ENCODE data around the gene DUOXA2. TPM values are rescaled to one million over a fixed set of nuclear protein-coding genes. Genes with fewer than 3 reads are reported as not detected.

The DUOXA2 gene
- total RNA-seq, 2 experiments from 2014 or later, result not detected

- H3K27me3 Mint-ChIP-seq, result peaks cover 8% of the 10 kb centered on the region
- intact Hi-C loops (cut with DNase I, micrococcal nuclease), result no loop called here
- CTCF ChIA-PET, result interaction anchor here (2.3 kb wide), 1 partner anchor 23 kb away, joined by 12 read pairs; no protein-coding TSS in a partner anchor
These were observed 26.6 kb downstream of the DUOXA2 start for GRCh38 chr15:45140557-45141250.

GRCh38 chr15:45141386-45141785 is 27.3 kb downstream of the DUOXA2 start:
- Mint-ChIP-seq H3K27me3 (peaks cover 4% of the 10 kb centered on the region), H3K27ac (no peak overlapping the region), H3K4me1 (peaks cover under 1% of the 10 kb centered on the region), H3K36me3 (ENCODE audit: low read depth) (no peaks in the 10 kb centered on the region), H3K4me3 (no peak overlapping the region), H3K9me3 (ENCODE audit: low read depth) (no peaks in the 10 kb centered on the region)
- POLR2A ChIA-PET, result no interaction called here
- intact Hi-C loops (cut with DNase I, micrococcal nuclease), result no loop called here
- DNase-seq (no peak), ATAC-seq (no peak)
- CTCF ChIA-PET, result interaction anchor here (1.4 to 2.3 kb wide), 3 partner anchors 9 to 23 kb away, joined by 4 to 12 read pairs (median 5); no protein-coding TSS in a partner anchor

More at GRCh38 chr15:45140557-45141250, 26.6 kb downstream of the DUOXA2 start:
- no peak overlapping the region for H3K4me3 Mint-ChIP-seq
- DNase-seq (no peak), ATAC-seq (no peak)
- no peak overlapping the region for H3K27ac Mint-ChIP-seq
- H3K4me1 Mint-ChIP-seq, result peaks cover 5% of the 10 kb centered on the region
- POLR2A ChIA-PET, result no interaction called here
- H3K9me3 Mint-ChIP-seq (ENCODE audit: low read depth), result no peaks in the 10 kb centered on the region
- H3K36me3 Mint-ChIP-seq (ENCODE audit: low read depth), result no peaks in the 10 kb centered on the region

DNA sequence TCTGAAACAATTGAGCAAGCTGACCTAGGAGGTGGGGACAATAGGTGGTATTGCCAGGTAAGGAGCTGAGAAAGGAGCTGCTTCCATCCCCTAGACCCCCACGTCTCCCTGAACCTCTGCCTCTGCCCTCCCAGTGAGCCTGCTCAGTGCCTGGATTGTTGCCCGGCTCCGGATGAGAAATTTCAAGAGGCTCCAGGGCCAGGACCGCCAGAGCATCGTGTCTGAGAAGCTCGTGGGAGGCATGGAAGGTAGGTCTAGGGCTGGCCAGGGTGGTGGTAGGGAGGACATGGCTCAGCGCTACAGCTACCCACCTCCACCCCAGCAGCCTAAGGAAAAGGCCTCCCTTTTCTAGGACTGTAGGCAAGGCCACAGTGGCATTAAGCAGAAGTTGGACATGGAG is 28.9 kb downstream of the DUOXA2 start:
- DNase-seq, result no peak
- ChIA-PET CTCF (interaction anchor here (1.0 to 1.8 kb wide), 2 partner anchors 12 to 25 kb away, joined by 3 to 4 read pairs; no protein-coding TSS in a partner anchor), POLR2A (no interaction called here)
- Mint-ChIP-seq H3K4me3 (no peak overlapping the region), H3K9me3 (ENCODE audit: low read depth) (no peaks in the 10 kb centered on the region), H3K36me3 (ENCODE audit: low read depth) (no peaks in the 10 kb centered on the region), H3K27ac (no peak overlapping the region), H3K27me3 (no peaks in the 10 kb centered on the region), H3K4me1 (no peaks in the 10 kb centered on the region)
- intact Hi-C loops (cut with DNase I, micrococcal nuclease), result no loop called here
- no peak for ATAC-seq

DNA sequence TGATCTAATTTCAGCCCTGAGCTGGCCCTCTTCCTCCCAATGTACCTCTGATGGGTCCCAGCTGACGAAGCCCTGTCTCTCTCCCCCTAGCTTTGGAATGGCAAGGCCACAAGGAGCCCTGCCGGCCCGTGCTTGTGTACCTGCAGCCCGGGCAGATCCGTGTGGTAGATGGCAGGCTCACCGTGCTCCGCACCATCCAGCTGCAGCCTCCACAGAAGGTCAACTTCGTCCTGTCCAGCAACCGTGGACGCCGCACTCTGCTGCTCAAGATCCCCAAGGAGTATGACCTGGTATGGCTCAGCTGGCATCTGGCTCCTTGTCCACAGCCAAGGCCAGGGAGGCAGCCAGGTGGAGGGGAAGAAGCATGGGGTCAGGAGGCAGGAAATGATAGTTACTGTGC is 29.8 kb downstream of the DUOXA2 start:
- DNase-seq (no peak), ATAC-seq (no peak)
- intact Hi-C loops (cut with DNase I, micrococcal nuclease), result no loop called here
- Mint-ChIP-seq H3K27ac (no peak overlapping the region), H3K4me3 (no peak overlapping the region), H3K36me3 (ENCODE audit: low read depth) (no peaks in the 10 kb centered on the region), H3K4me1 (no peaks in the 10 kb centered on the region), H3K9me3 (ENCODE audit: low read depth) (no peaks in the 10 kb centered on the region), H3K27me3 (no peaks in the 10 kb centered on the region)
- CTCF ChIA-PET, result interaction anchor here (1.8 kb wide), 1 partner anchor 26 kb away, joined by 4 read pairs; no protein-coding TSS in a partner anchor
- POLR2A ChIA-PET, result no interaction called here

DNA sequence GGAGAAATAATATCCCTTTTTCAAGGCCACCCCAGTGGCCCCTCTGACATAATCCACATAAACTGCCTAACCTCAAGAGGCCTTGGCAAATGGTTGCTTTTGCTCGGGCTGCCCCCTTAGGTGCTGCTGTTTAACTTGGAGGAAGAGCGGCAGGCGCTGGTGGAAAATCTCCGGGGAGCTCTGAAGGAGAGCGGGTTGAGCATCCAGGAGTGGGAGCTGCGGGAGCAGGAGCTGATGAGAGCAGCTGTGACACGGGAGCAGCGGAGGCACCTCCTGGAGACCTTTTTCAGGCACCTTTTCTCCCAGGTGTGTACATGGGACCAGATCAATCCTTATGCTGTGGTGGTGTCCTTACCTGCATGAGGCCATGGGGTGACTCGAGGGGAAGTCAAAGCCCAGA is 30.6 kb downstream of the DUOXA2 start:
- ATAC-seq, result no peak
- H3K27me3 Mint-ChIP-seq, result no peaks in the 10 kb centered on the region
- CTCF ChIA-PET, result interaction anchor here (0.6 to 1.8 kb wide), 3 partner anchors 18 to 55 kb away, joined by 3 to 4 read pairs (median 3); no protein-coding TSS in a partner anchor
- no peak overlapping the region for H3K27ac Mint-ChIP-seq
- no peaks in the 10 kb centered on the region for H3K36me3 Mint-ChIP-seq (ENCODE audit: low read depth)
- intact Hi-C loops (cut with DNase I, micrococcal nuclease), result no loop called here
- H3K4me1 Mint-ChIP-seq, result no peaks in the 10 kb centered on the region
- POLR2A ChIA-PET, result no interaction called here
- H3K4me3 Mint-ChIP-seq, result no peak overlapping the region
- DNase-seq, result no peak
- H3K9me3 Mint-ChIP-seq (ENCODE audit: low read depth), result no peaks in the 10 kb centered on the region

- Mint-ChIP-seq H3K27me3 (no peaks in the 10 kb centered on the region), H3K36me3 (ENCODE audit: low read depth) (no peaks in the 10 kb centered on the region), H3K4me1 (no peaks in the 10 kb centered on the region), H3K9me3 (ENCODE audit: low read depth) (no peaks in the 10 kb centered on the region), H3K27ac (no peak overlapping the region), H3K4me3 (no peak overlapping the region)
- intact Hi-C loops (cut with DNase I, micrococcal nuclease), result no loop called here
- CTCF ChIA-PET, result interaction anchor here (1.0 to 1.4 kb wide), 2 partner anchors 14 to 58 kb away, joined by 3 to 5 read pairs; no protein-coding TSS in a partner anchor
- DNase-seq (no peak), ATAC-seq (no peak)
- POLR2A ChIA-PET, result no interaction called here
These were observed 32.3 kb downstream of the DUOXA2 start for GRCh38 chr15:45146405-45146804.

DNA sequence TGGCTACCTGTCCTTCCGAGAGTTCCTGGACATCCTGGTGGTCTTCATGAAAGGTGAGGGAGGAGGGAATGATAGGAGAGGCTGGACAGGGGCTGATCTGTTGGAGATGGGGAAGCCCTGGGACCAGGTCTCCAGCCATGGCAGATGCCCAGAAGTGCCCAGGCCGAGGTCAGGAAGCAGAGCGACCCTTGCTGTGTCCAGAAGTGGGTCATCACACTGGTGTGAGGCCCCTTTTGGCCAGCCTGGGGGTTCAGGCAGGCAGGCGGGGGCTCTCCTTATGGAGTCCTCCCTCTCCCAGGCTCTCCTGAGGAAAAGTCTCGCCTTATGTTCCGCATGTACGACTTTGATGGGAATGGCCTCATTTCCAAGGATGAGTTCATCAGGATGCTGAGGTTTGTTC is 33.5 kb downstream of the DUOXA2 start:
- Mint-ChIP-seq H3K36me3 (ENCODE audit: low read depth) (no peaks in the 10 kb centered on the region), H3K4me3 (no peak overlapping the region), H3K27ac (no peak overlapping the region), H3K9me3 (ENCODE audit: low read depth) (no peaks in the 10 kb centered on the region), H3K4me1 (no peaks in the 10 kb centered on the region), H3K27me3 (no peaks in the 10 kb centered on the region)
- ATAC-seq (no peak), DNase-seq (no peak)
- intact Hi-C loops (cut with DNase I, micrococcal nuclease), result no loop called here
- ChIA-PET CTCF (interaction anchor here (1.4 kb wide), 1 partner anchor 15 kb away, joined by 3 read pairs; no protein-coding TSS in a partner anchor), POLR2A (no interaction called here)

- intact Hi-C loops (cut with DNase I, micrococcal nuclease), result no loop called here
- no peaks in the 10 kb centered on the region for H3K9me3 Mint-ChIP-seq (ENCODE audit: low read depth)
- POLR2A ChIA-PET, result no interaction called here
- no peak overlapping the region for H3K27ac Mint-ChIP-seq
- H3K27me3 Mint-ChIP-seq, result no peaks in the 10 kb centered on the region
- H3K4me1 Mint-ChIP-seq, result no peaks in the 10 kb centered on the region
- H3K4me3 Mint-ChIP-seq, result no peak overlapping the region
- ATAC-seq, result no peak
- no peaks in the 10 kb centered on the region for H3K36me3 Mint-ChIP-seq (ENCODE audit: low read depth)
- DNase-seq, result no peak
- CTCF ChIA-PET, result interaction anchor here (0.7 kb wide), 1 partner anchor 13 kb away, joined by 3 read pairs; no protein-coding TSS in a partner anchor
These were observed 34.2 kb downstream of the DUOXA2 start for GRCh38 chr15:45148076-45149059.

DNA sequence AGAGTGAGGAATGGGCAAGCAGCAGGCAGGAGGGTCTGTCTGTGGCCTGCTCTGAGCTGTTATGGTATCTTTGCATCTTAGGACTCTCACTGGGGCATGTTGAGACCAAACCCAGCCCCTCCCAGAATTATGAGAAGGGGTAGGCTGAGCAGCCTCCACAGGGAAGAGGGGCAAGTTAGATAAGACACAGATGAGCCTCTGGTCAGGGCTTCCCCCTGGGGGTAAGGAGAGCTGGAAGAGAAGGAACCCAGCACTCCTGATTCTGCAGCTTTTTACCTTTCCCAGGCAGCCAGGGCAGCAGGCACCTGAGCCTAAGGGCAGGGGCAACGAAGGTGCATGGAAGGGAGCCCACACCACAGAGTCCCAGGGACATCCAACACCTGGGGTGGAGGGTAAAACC is 34.9 kb downstream of the DUOXA2 start:
- no peaks in the 10 kb centered on the region for H3K36me3 Mint-ChIP-seq (ENCODE audit: low read depth)
- no peak for DNase-seq
- ChIA-PET POLR2A (no interaction called here), CTCF (interaction anchor here (0.7 to 1.1 kb wide), 2 partner anchors 12 to 49 kb away, joined by 3 read pairs; no protein-coding TSS in a partner anchor)
- no peaks in the 10 kb centered on the region for H3K27me3 Mint-ChIP-seq
- H3K9me3 Mint-ChIP-seq (ENCODE audit: low read depth), result no peaks in the 10 kb centered on the region
- intact Hi-C loops (cut with DNase I, micrococcal nuclease), result no loop called here
- H3K27ac Mint-ChIP-seq, result no peak overlapping the region
- H3K4me1 Mint-ChIP-seq, result no peaks in the 10 kb centered on the region
- no peak overlapping the region for H3K4me3 Mint-ChIP-seq
- ATAC-seq, result no peak

DNA sequence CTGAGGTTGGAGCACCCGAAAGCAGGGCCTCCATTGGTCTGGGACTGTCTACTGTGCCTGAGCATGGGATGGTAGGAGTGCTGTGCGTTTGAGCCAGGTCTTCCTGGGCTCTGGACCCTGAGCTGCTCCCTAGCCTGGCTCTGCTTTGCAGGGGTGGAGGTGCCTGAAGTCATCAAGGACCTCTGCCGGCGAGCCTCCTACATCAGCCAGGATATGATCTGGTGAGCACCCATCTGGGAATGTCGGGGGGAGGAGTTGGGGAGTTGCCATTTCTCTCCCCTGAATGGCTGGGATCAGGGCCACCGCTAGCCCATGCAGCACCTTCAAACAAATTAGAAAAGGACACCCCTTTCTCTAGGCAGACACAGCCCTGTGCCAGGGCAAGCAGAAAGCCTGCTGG is 36.4 kb downstream of the DUOXA2 start:
- H3K9me3 Mint-ChIP-seq (ENCODE audit: low read depth), result no peaks in the 10 kb centered on the region
- ChIA-PET CTCF (interaction anchor here (0.7 to 1.5 kb wide), 3 partner anchors 10 to 32 kb away, joined by 3 read pairs; no protein-coding TSS in a partner anchor), POLR2A (no interaction called here)
- H3K4me1 Mint-ChIP-seq, result no peaks in the 10 kb centered on the region
- H3K27me3 Mint-ChIP-seq, result no peaks in the 10 kb centered on the region
- DNase-seq (no peak), ATAC-seq (no peak)
- H3K36me3 Mint-ChIP-seq (ENCODE audit: low read depth), result no peaks in the 10 kb centered on the region
- no peak overlapping the region for H3K4me3 Mint-ChIP-seq
- intact Hi-C loops (cut with DNase I, micrococcal nuclease), result no loop called here
- H3K27ac Mint-ChIP-seq, result no peak overlapping the region

- CTCF ChIA-PET, result interaction anchor here (1.5 kb wide), 1 partner anchor 33 kb away, joined by 3 read pairs; no protein-coding TSS in a partner anchor
- DNase-seq, result no peak
- intact Hi-C loops (cut with DNase I, micrococcal nuclease), result no loop called here
- no peak overlapping the region for H3K27ac Mint-ChIP-seq
- no peaks in the 10 kb centered on the region for H3K27me3 Mint-ChIP-seq
- no peak for ATAC-seq
- H3K4me1 Mint-ChIP-seq, result no peaks in the 10 kb centered on the region
- no peaks in the 10 kb centered on the region for H3K9me3 Mint-ChIP-seq (ENCODE audit: low read depth)
- no peaks in the 10 kb centered on the region for H3K36me3 Mint-ChIP-seq (ENCODE audit: low read depth)
- no peak overlapping the region for H3K4me3 Mint-ChIP-seq
- POLR2A ChIA-PET, result no interaction called here
These were observed 36.9 kb downstream of the DUOXA2 start for GRCh38 chr15:45150997-45151396.

Measured in activated CD4-positive, alpha-beta T cell treated with anti-CD3 and anti-CD28 coated beads for 36 hours (primary cell).